ENCODE results near the gene VCX3B.
"Not testable (repeated sequence)": the region's sequence is repeated elsewhere in the genome, so short reads cannot be mapped to it uniquely, and the experiment has no call there.

The VCX3B gene

DNA sequence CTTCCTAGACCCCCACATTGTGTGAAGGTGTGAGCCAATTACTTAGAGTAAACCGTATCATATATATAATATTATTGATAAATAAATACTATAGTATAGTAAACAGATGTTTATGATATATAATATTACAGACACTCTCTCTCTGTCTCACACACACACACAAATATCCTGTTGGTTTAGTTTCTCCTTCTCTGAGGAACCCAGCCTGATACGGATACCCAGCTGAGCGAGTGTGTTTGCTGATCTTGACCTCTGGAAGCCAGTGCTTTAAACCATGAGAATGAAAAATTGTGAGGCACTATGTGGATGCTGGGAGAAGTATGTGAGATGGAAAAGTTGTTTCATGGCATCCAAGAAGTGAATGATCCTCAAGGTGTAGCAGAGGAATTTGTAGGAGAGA lies at the start of gene VCX3B:
Gene VCX3B, plus strand, starts transcription at position 301 of the 400 bp plus-strand sequence. CDS start 621 bp downstream, outside the sequence.
- not testable (repeated sequence) for DNase-seq (ENCODE audit: insufficient read length, low spot score); FAIRE-seq

GRCh38 chrX:8418301-8418700 lies 46.3 kb upstream of the VCX3B start:
- DNase-seq (ENCODE audit: insufficient read length, low spot score) (no peak), FAIRE-seq (no peak)
- TF ChIP-seq, protein P1, sequence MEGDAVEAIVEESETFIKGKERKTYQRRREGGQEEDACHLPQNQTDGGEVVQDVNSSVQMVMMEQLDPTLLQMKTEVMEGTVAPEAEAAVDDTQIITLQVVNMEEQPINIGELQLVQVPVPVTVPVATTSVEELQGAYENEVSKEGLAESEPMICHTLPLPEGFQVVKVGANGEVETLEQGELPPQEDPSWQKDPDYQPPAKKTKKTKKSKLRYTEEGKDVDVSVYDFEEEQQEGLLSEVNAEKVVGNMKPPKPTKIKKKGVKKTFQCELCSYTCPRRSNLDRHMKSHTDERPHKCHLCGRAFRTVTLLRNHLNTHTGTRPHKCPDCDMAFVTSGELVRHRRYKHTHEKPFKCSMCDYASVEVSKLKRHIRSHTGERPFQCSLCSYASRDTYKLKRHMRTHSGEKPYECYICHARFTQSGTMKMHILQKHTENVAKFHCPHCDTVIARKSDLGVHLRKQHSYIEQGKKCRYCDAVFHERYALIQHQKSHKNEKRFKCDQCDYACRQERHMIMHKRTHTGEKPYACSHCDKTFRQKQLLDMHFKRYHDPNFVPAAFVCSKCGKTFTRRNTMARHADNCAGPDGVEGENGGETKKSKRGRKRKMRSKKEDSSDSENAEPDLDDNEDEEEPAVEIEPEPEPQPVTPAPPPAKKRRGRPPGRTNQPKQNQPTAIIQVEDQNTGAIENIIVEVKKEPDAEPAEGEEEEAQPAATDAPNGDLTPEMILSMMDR (IDR thresholded peaks at IDR 0.05; ENCODE audit: insufficient read depth, missing control alignments), result no peak

GRCh38 chrX:8424912-8425311 lies 39.7 kb upstream of the VCX3B start:
- DNase-seq (ENCODE audit: insufficient read length, low spot score), result no peak
- TF ChIP-seq, protein P1 (IDR thresholded peaks at IDR 0.05; ENCODE audit: insufficient read depth, missing control alignments), result no peak
- FAIRE-seq, result no peak

DNA sequence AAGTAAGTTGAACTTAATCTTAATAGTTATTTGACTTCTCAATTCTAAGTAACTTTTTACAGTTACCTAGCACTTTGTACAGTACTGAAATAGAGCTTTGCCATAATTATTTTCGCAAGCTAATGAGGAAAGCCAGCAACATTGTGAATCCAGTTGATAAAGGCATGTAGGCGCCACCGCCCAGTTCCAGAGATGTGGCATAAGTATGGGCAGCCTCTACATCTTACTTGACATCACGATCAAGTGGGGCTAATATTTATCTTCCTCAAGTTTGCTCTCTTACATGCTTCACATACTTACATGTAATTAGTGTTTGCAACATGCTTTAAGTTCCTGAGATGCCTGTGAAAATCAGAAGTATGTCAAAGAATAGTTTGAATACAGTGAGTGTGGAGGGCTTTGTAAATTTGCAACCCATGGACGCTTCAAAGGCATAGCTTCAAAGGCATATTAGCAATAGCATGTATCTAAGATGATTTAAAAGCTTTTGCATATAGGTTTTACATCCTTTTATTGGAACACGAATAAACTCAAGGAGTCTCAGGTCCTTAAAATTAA lies 34.9 kb upstream of the VCX3B start:
- DNase-seq (ENCODE audit: insufficient read length, low spot score), result no peak
- no peak for FAIRE-seq
- TF ChIP-seq, protein P1 (IDR thresholded peaks at IDR 0.05; ENCODE audit: insufficient read depth, missing control alignments), result no peak

DNA sequence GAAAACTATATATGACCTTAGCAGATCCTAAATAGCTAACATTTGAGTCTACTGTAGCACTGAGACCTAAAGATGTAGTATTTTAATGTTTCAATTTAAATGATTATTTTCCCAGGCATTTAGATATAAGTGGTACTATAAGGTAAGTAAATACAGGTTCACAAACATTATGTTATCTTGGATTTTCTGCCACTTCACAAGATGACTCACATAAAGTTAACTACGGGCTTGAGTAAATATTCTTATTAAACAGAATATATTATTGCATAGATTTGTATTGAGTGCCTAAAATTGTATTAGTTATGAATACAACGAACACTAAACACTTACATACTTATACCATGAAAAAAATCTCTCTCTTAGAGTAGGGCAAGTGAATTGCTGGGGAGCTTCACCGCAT lies 34.2 kb upstream of the VCX3B start:
- no peak for FAIRE-seq
- TF ChIP-seq, protein P1 (IDR thresholded peaks at IDR 0.05; ENCODE audit: insufficient read depth, missing control alignments), result no peak
- no peak for DNase-seq (ENCODE audit: insufficient read length, low spot score)

DNA sequence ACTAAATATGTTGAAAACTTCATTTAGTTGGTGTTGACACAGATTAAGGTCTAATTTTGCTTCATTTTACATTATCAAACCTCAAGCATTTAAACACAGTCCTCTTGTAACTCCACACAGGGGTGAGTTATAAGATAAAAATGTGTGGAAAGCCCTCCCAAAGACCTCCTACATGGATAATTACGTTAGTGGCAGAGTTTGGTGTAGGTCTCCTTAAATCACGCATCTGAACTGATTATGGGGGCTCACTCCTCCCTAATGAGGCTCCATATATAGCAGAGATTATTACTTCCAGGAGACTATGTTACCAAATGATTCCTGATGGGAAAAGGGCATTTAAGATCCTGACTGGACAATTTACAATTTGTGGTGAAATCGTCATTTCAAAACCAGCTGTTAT lies 32.2 kb upstream of the VCX3B start:
- FAIRE-seq, result no peak
- TF ChIP-seq, protein P1 (IDR thresholded peaks at IDR 0.05; ENCODE audit: insufficient read depth, missing control alignments), result no peak
- DNase-seq (ENCODE audit: insufficient read length, low spot score), result no peak

- no peak for FAIRE-seq
- TF ChIP-seq, protein P1 (IDR thresholded peaks at IDR 0.05; ENCODE audit: insufficient read depth, missing control alignments), result no peak
- no peak for DNase-seq (ENCODE audit: insufficient read length, low spot score)
These were observed 31.2 kb upstream of the VCX3B start for GRCh38 chrX:8433109-8434062.

Measured in D721Med (cell line).